ENCODE data around the gene ADIG.

- TF ChIP-seq ZNF276 (CRISPR knock-in tag; IDR thresholded peaks at IDR 0.05; ENCODE audit: low read depth) (no peak), PBX3 (CRISPR knock-in tag; IDR thresholded peaks at IDR 0.05; ENCODE audit: borderline replicate concordance) (no peak), TBX3 (IDR thresholded peaks at IDR 0.05; ENCODE audit: borderline replicate concordance) (no peak), GMEB1 (CRISPR knock-in tag; IDR thresholded peaks at IDR 0.05; ENCODE audit: borderline replicate concordance) (no peak), POLR2G (IDR thresholded peaks at IDR 0.05; ENCODE audit: low read depth, low read length) (no peak), SP1 (IDR thresholded peaks at IDR 0.05) (no peak), SP1 (CRISPR knock-in tag; IDR thresholded peaks at IDR 0.05) (no peak)
Measured at GRCh38 chr20:38589351-38589750, 8.4 kb downstream of the ADIG start.

All from HepG2 (cell line).